GM12875 (cell line): ENCODE results near the gene HPCA.

Experiments used
- H3K4me3 ChIP-seq: one replicate; pipeline ENCODE4 v1.5.1; 2011; ENCODE audit warnings: low read depth, low read length, control low read depth
- CTCF ChIP-seq: IDR thresholded peaks from 2 replicates; pipeline ENCODE4 v1.5.1; 2011; ENCODE audit warnings: low read depth, mild to moderate bottlenecking, control low read depth, inconsistent platforms, low read length, moderate library complexity, borderline replicate concordance; ENCODE audit not compliant: insufficient read depth

HPCA gene

GRCh38 chr1:32871364-32872191 lies 14.7 kb upstream of the HPCA start:
- TF ChIP-seq CTCF, result no peak
- no peak overlapping the region for H3K4me3 ChIP-seq

- no peak overlapping the region for H3K4me3 ChIP-seq
- no peak for TF ChIP-seq CTCF
Observed at GRCh38 chr1:32872192-32872460, 14.2 kb upstream of the HPCA start.

GRCh38 chr1:32873484-32873883 lies 12.8 kb upstream of the HPCA start:
- H3K4me3 ChIP-seq, result no peak overlapping the region
- no peak for TF ChIP-seq CTCF

GRCh38 chr1:32874860-32875752 lies 11.2 kb upstream of the HPCA start:
- no peak overlapping the region for H3K4me3 ChIP-seq

GRCh38 chr1:32876341-32877210 lies 9.7 kb upstream of the HPCA start:
- H3K4me3 ChIP-seq, result no peak overlapping the region
- TF ChIP-seq CTCF, result peak; percentile 97

More at GRCh38 chr1:32874860-32875752, 11.2 kb upstream of the HPCA start:
- no peak for TF ChIP-seq CTCF

- H3K4me3 ChIP-seq, result no peak overlapping the region
- no peak for TF ChIP-seq CTCF
Observed at GRCh38 chr1:32877211-32878110, 8.8 kb upstream of the HPCA start.
